GM12878 (cell line): ENCODE measurements around the gene LYPLAL1. TPM values are rescaled to one million over a fixed set of nuclear protein-coding genes. Genes with fewer than 3 reads are reported as not detected.

Experiments used
- ATAC-seq: fragments of 200-7000 bp; cut with Tn5 transposase; 3 replicates; pipeline ENCODE4 v1.9.1; 2020; ENCODE audit warnings: mild to moderate bottlenecking, moderate library complexity
- BruUV-seq: library from RNA; stranded (reverse); fragments of 400-500 nt; replicated peaks from 2 replicates; lab custom pipeline; 2021; lab: Mats Ljungman, UMichigan
- CTCF ChIA-PET: fragments of 300-600 bp; sonication (Branson Sonifier 250); formaldehyde crosslinking; extraction: SDS; loops from one replicate; lab custom pipeline; 2021; ENCODE audit warnings: inconsistent platforms; lab: Yijun Ruan, JAX
- POLR2A ChIA-PET: fragments of 350-600 bp; formaldehyde crosslinking; extraction: SDS; loops from one replicate; lab custom pipeline; 2021; ENCODE audit warnings: inconsistent platforms; lab: Charles Lee
- RAD21 ChIA-PET: fragments of 300-600 bp; sonication (Branson Sonifier 250); formaldehyde crosslinking; loops from one replicate; lab custom pipeline; 2023; ENCODE audit warnings: antibody characterized with exemption; ENCODE audit not compliant: unreplicated experiment; lab: Charles Lee
- SMC1A ChIA-PET: fragments of 300-600 bp; sonication (Branson Sonifier 250); formaldehyde crosslinking; loops from one replicate; lab custom pipeline; 2023; ENCODE audit not compliant: unreplicated experiment, uncharacterized antibody; lab: Charles Lee
- DNase-seq: peaks from one replicate; pipeline ENCODE4 v3.0.0-alpha.2; 2011; ENCODE audit warnings: low read depth, low spot score
- FAIRE-seq: peaks from 3 replicates; lab custom pipeline; 2011; peaks lifted over from hg19 to GRCh38; lab: Jason Lieb, UNC
- H2AFZ ChIP-seq: 2 replicates; pipeline ENCODE4 v1.6.0; 2011; ENCODE audit warnings: low read depth, low read length, control low read depth; ENCODE audit not compliant: control insufficient read depth
- H3K27ac ChIP-seq: 2 replicates; pipeline ENCODE4 v1.5.1; 2011; ENCODE audit warnings: control low read depth; ENCODE audit not compliant: control insufficient read depth, insufficient read depth
- H3K27me3 ChIP-seq, 2 experiments: replicated peaks in 1 of 2; 2 replicates each; pipeline versions ENCODE4 v1.6.0 to v1.6.1; 2011; ENCODE audit warnings: low read length in 1 of 2; ENCODE audit not compliant: control insufficient read depth in 2 of 2, insufficient read depth in 2 of 2
- H3K36me3 ChIP-seq, 2 experiments: 2 replicates each; pipeline ENCODE4 v1.5.1; 2011; ENCODE audit warnings: low read length in 1 of 2; ENCODE audit not compliant: control insufficient read depth in 2 of 2, insufficient read depth in 2 of 2
- H3K4me1 ChIP-seq: 2 replicates; pipeline ENCODE4 v1.6.1; 2011; ENCODE audit warnings: mild to moderate bottlenecking, low read length, moderate library complexity, mixed read lengths; ENCODE audit not compliant: control insufficient read depth, insufficient read depth
- H3K4me2 ChIP-seq: 2 replicates; pipeline ENCODE4 v1.6.0; 2011; ENCODE audit warnings: control low read depth; ENCODE audit not compliant: control insufficient read depth, insufficient read depth
- H3K4me3 ChIP-seq: fragments of 200-600 bp; sonication (generic); 2 replicates; pipeline ENCODE4 v1.5.1; 2016
- H3K79me2 ChIP-seq: 2 replicates; pipeline ENCODE4 v1.6.0; 2011; ENCODE audit warnings: low read length; ENCODE audit not compliant: control insufficient read depth, insufficient read depth
- H3K9ac ChIP-seq: 2 replicates; pipeline ENCODE4 v1.8.0; 2011; ENCODE audit warnings: low read length, control low read depth, mixed read lengths; ENCODE audit not compliant: control insufficient read depth, insufficient read depth
- H3K9me3 ChIP-seq: replicated peaks from 3 replicates; pipeline ENCODE4 v1.5.1; 2011; ENCODE audit warnings: mild to moderate bottlenecking, low read length; ENCODE audit not compliant: control insufficient read depth, insufficient read depth
- H4K20me1 ChIP-seq: 2 replicates; pipeline ENCODE4 v1.6.0; 2011; ENCODE audit not compliant: control insufficient read depth, insufficient read depth
- BCLAF1 ChIP-seq: fragments of 450-650 bp; IDR thresholded peaks from 2 replicates; pipeline ENCODE4 v1.6.1; 2017; ENCODE audit warnings: antibody characterized with exemption, mild to moderate bottlenecking, moderate library complexity
- ELK1 ChIP-seq: IDR thresholded peaks from 2 replicates; pipeline ENCODE4 v1.6.1; 2012; ENCODE audit warnings: low read depth, low read length, improper control_type of control experiment
- HDAC2 ChIP-seq: fragments of 200-600 bp; sonication (generic); IDR thresholded peaks from 2 replicates; pipeline ENCODE4 v1.6.1; 2017
- HDGF ChIP-seq: fragments of 450-650 bp; IDR thresholded peaks from 2 replicates; pipeline ENCODE4 v1.6.1; 2016; ENCODE audit warnings: antibody characterized with exemption
- NFIC ChIP-seq: IDR thresholded peaks from 2 replicates; pipeline ENCODE4 v1.6.1; 2012; ENCODE audit warnings: low read depth, mild to moderate bottlenecking, inconsistent platforms, low read length, moderate library complexity
- NFYA ChIP-seq: IDR thresholded peaks from 2 replicates; pipeline ENCODE4 v1.6.1; 2011; ENCODE audit warnings: low read depth, mild to moderate bottlenecking, low read length, improper control_type of control experiment, borderline replicate concordance
- NFYB ChIP-seq: IDR thresholded peaks from 2 replicates; pipeline ENCODE4 v1.6.1; 2011; ENCODE audit warnings: low read depth, mild to moderate bottlenecking, low read length, improper control_type of control experiment, moderate library complexity; ENCODE audit not compliant: insufficient read depth
- NR2C2 ChIP-seq: IDR thresholded peaks from 2 replicates; pipeline ENCODE4 v1.6.1; 2011; ENCODE audit warnings: borderline replicate concordance, low read depth; ENCODE audit not compliant: control insufficient read depth, insufficient read length
- PAX5 ChIP-seq: IDR thresholded peaks from 2 replicates; pipeline ENCODE4 v1.6.1; 2011; ENCODE audit warnings: low read depth, low read length, borderline replicate concordance
- RUNX3 ChIP-seq: IDR thresholded peaks from 2 replicates; pipeline ENCODE4 v1.6.1; 2012; ENCODE audit warnings: low read length, inconsistent platforms
- SIN3A ChIP-seq: IDR thresholded peaks from 2 replicates; pipeline ENCODE4 v1.6.1; 2012; ENCODE audit warnings: low read depth, low read length, improper control_type of control experiment
- TBL1XR1 ChIP-seq: IDR thresholded peaks from 2 replicates; pipeline ENCODE4 v1.6.1; 2012; ENCODE audit warnings: low read depth, low read length, improper control_type of control experiment
- TCF7 ChIP-seq: IDR thresholded peaks from 2 replicates; pipeline ENCODE4 v1.6.1; 2014; ENCODE audit warnings: antibody characterized with exemption, borderline replicate concordance
- ZNF384 ChIP-seq: IDR thresholded peaks from 2 replicates; pipeline ENCODE4 v1.6.1; 2012; ENCODE audit warnings: low read depth, mild to moderate bottlenecking, low read length, improper control_type of control experiment, borderline replicate concordance
- ZNF687 ChIP-seq: fragments of 450-650 bp; IDR thresholded peaks from 2 replicates; pipeline ENCODE4 v1.6.1; 2017; ENCODE audit warnings: mild to moderate bottlenecking, moderate library complexity
- ZSCAN29 ChIP-seq: fragments of 450-650 bp; IDR thresholded peaks from 2 replicates; pipeline ENCODE4 v1.6.1; 2017; ENCODE audit warnings: mild to moderate bottlenecking, moderate library complexity
- WGBS: methylation state at CpG from one replicate; pipeline ENCODE4 v1.1.6; 2016; ENCODE audit warnings: low lambda C conversion rate; ENCODE audit not compliant: insufficient replicate concordance, insufficient coverage; ENCODE audit errors: missing lambda C conversion rate; 5-methylcytosine and 5-hydroxymethylcytosine counted together
- in situ Hi-C: fragments of 300-500 bp; cut with MboI; formaldehyde crosslinking; loops from 9 replicates; pipeline ENCODE4 v1.14.3; 2018; ENCODE audit warnings: mixed read lengths
- intact Hi-C: fragments of 100-400 bp; cut with micrococcal nuclease; formaldehyde crosslinking; loops from one replicate; pipeline ENCODE4 v1.14.2; 2022; ENCODE audit not compliant: unreplicated experiment
- polyA plus RNA-seq, 11 experiments: library from polyadenylated mRNA; depleted of rRNA in 4 of 11; unstranded in 6 of 11; stranded (reverse) in 5 of 11; fragments of >200 nt; fragmentation: Nextera tagmentation in 4 of 11; fragmentation: Illumina TruSeq in 1 of 11; extraction: Ambion mirVana in 4 of 11; extraction: Trizol in 1 of 11; gene quantifications; 1 replicate in 1 of 11; 2 replicates in 10 of 11; pipeline versions ENCODE4 v1.2.1 to v1.2.3, GENCODE V29; 2011 to 2016; ENCODE audit warnings: inconsistent platforms in 2 of 11, missing spikeins in 2 of 11, low read depth in 1 of 11
- total RNA-seq, 4 experiments: library from RNA; depleted of rRNA in 3 of 4; stranded (reverse); fragments of >200 nt in 3 of 4; fragmentation: Illumina TruSeq in 1 of 4; extraction: Trizol in 1 of 4; gene quantifications; 2 replicates each; pipeline versions ENCODE4 v1.2.1 to v1.2.3, GENCODE V29; 2013 to 2021

The LYPLAL1 gene
- total and polyA plus RNA-seq, 10 of the 15 experiments (the other 5 are each of a cell fraction or from before 2014, with no cell fraction given) = 19.4 to 112 (median 40.5) TPM

GRCh38 chr1:219149953-219150352 is 23.7 kb upstream of the LYPLAL1 start (continued):
- TF ChIP-seq ZNF384 = no peak
- no peak for TF ChIP-seq NR2C2
- TF ChIP-seq HDAC2 = no peak
- TF ChIP-seq TBL1XR1 = no peak
- no peak for TF ChIP-seq NFYA
- TF ChIP-seq ZNF687 = no peak
- no peak for TF ChIP-seq NFYB
- TF ChIP-seq, all 136 proteins: peak for 0

- no peak for FAIRE-seq
Measured at GRCh38 chr1:219150913-219151312, 22.8 kb upstream of the LYPLAL1 start.

More at GRCh38 chr1:219150913-219151312, 22.8 kb upstream of the LYPLAL1 start:
- Histone ChIP-seq H3K9ac (no peak overlapping the region), H4K20me1 (no peaks in the 10 kb centered on the region), H3K27me3 (no peaks in the 10 kb centered on the region), H3K4me3 (no peak overlapping the region), H3K36me3 (no peaks in the 10 kb centered on the region), H3K27ac (no peak overlapping the region), H2AFZ (no peak overlapping the region), H3K79me2 (no peaks in the 10 kb centered on the region), H3K9me3 (no peaks in the 10 kb centered on the region), H3K4me2 (no peak overlapping the region), H3K4me1 (no peaks in the 10 kb centered on the region)
- ChIA-PET RAD21 (no interaction called here), SMC1A (interaction anchor here (2.3 to 2.9 kb wide), 2 partner anchors 10 to 38 kb away, joined by 7 to 11 read pairs; no protein-coding TSS in a partner anchor), POLR2A (no interaction called here), CTCF (no interaction called here)
- in situ Hi-C loops (no loop called here), intact Hi-C loops (no loop called here)
- no peak for ATAC-seq
- 66% methylated on average over 3 of the region's 3 CpGs for WGBS
- no peak for DNase-seq
- TF ChIP-seq ZSCAN29 = no peak
- no peak for TF ChIP-seq ZNF384
- no peak for TF ChIP-seq SIN3A
- no peak for TF ChIP-seq NFIC
- no peak for TF ChIP-seq HDGF
- no peak for TF ChIP-seq ELK1
- no peak for TF ChIP-seq TCF7
- TF ChIP-seq NFYB = no peak
- TF ChIP-seq PAX5 = no peak
- TF ChIP-seq RUNX3 = no peak
- TF ChIP-seq BCLAF1 = no peak
- BruUV-seq = no TSS peak
